NT2/D1 (cell line): ENCODE results near the gene GSAP.

Experiments
- DNase-seq: peaks from one replicate; pipeline ENCODE4 v3.0.0-alpha.2; 2011; ENCODE audit warnings: low read depth, low spot score
- H3K27me3 ChIP-seq: 2 replicates; pipeline ENCODE4 v1.6.0; 2011; ENCODE audit warnings: mild to moderate bottlenecking; ENCODE audit not compliant: insufficient read length, insufficient read depth
- H3K36me3 ChIP-seq: 2 replicates; pipeline ENCODE4 v1.6.1; 2011; ENCODE audit warnings: mild to moderate bottlenecking, low read length, mixed read lengths; ENCODE audit not compliant: insufficient read depth, insufficient read length
- H3K4me1 ChIP-seq: 2 replicates; pipeline ENCODE4 v1.5.1; 2011; ENCODE audit not compliant: insufficient read depth, insufficient read length
- H3K4me3 ChIP-seq: 2 replicates; pipeline ENCODE4 v1.5.1; 2011; ENCODE audit warnings: low read depth; ENCODE audit not compliant: insufficient read length
- H3K9ac ChIP-seq: 2 replicates; pipeline ENCODE4 v1.6.0; 2011; ENCODE audit warnings: low read depth; ENCODE audit not compliant: insufficient read length
- H3K9me3 ChIP-seq: 2 replicates; pipeline ENCODE4 v1.5.1; 2011; ENCODE audit warnings: mild to moderate bottlenecking, low read length; ENCODE audit not compliant: insufficient read depth
- SUZ12 ChIP-seq: IDR thresholded peaks from 2 replicates; pipeline ENCODE4 v1.6.1; 2011; ENCODE audit not compliant: insufficient read length, insufficient read depth; ENCODE audit errors: extremely low read depth
- YY1 ChIP-seq: IDR thresholded peaks from 2 replicates; pipeline ENCODE4 v1.6.1; 2011; ENCODE audit not compliant: insufficient read length, insufficient read depth
- ZNF274 ChIP-seq: IDR thresholded peaks from 2 replicates; pipeline ENCODE4 v1.6.1; 2011; ENCODE audit warnings: mild to moderate bottlenecking, low read depth, low read length

GSAP gene

GRCh38 chr7:77393261-77393660 is 22.9 kb downstream of the GSAP start:
- H3K9ac ChIP-seq: no peak overlapping the region
- peaks cover 7% of the 10 kb centered on the region; the same call in 1 of the 2 replicates for H3K9me3 ChIP-seq
- H3K4me3 ChIP-seq: no peak overlapping the region
- H3K4me1 ChIP-seq: no peaks in the 10 kb centered on the region
- TF ChIP-seq ZNF274: no peak
- no peak for TF ChIP-seq SUZ12
- no peak for TF ChIP-seq YY1
- no peaks in the 10 kb centered on the region for H3K27me3 ChIP-seq
- DNase-seq: no peak
- no peaks in the 10 kb centered on the region for H3K36me3 ChIP-seq

DNA sequence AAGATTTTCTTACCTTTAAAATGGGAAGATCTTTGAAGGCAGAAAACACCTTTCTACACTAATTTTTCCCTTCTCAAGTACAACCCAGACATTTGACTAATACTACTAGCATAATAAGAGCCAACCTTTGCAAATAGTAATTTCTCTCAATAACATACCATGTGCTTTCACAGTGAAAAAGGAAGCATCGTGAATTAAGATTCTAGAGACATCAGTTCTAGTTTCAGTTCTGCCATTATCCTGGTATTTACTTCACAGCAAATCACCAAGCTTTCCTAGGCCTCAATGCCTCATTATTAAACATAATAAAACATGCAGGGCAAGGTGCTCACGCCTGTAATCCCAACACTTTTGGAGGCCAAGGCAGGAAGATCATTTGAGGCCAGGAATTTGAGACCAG is 24.9 kb downstream of the GSAP start:
- H3K4me1 ChIP-seq: no peaks in the 10 kb centered on the region
- no peak overlapping the region for H3K9ac ChIP-seq
- H3K36me3 ChIP-seq: peaks cover 4% of the 10 kb centered on the region
- no peaks in the 10 kb centered on the region for H3K27me3 ChIP-seq
- TF ChIP-seq SUZ12 (no peak), YY1 (no peak), ZNF274 (no peak)
- peaks cover 5% of the 10 kb centered on the region; the same call in 1 of the 2 replicates for H3K9me3 ChIP-seq
- DNase-seq: no peak
- H3K4me3 ChIP-seq: no peak overlapping the region

- Histone ChIP-seq H3K4me3 (no peak overlapping the region), H3K4me1 (no peaks in the 10 kb centered on the region), H3K9me3 (no peaks in the 10 kb centered on the region), H3K27me3 (no peaks in the 10 kb centered on the region), H3K36me3 (peaks cover 4% of the 10 kb centered on the region), H3K9ac (no peak overlapping the region)
- DNase-seq: no peak
- TF ChIP-seq ZNF274: no peak
- TF ChIP-seq YY1: no peak
- TF ChIP-seq SUZ12: no peak
These were observed 28.0 kb downstream of the GSAP start for GRCh38 chr7:77388055-77388641.

DNA sequence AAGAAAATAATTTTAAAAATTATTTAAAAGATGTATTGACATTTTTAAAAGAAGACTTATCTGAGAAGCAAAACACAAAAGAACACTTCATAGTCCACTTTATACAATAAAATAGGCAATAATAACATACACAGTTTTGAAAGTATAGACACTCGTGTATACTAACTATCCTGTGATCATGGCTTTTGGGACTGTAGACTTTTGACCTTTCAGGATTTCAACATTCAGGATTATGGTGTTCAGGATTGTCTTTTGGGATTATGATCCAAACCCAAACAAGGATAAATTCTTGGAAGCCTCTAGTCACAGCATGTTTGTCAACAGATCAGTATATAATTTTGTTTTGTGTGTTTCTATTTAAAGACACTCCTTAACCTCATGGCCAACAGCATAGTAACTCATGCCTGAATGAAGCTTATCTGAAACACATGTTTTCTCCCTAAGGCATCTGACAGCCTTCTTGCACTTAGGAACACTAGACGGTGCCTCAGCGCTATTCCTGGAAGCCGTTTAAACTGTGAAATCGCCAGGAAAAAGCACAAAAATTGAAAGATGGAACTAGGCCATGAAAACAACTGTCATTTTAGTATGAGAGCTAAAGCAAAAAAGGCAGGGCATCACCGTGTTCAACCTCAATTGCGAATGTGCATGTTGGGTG is 29.9 kb downstream of the GSAP start:
- no peaks in the 10 kb centered on the region for H3K27me3 ChIP-seq
- H3K9me3 ChIP-seq: no peaks in the 10 kb centered on the region
- H3K4me3 ChIP-seq: no peak overlapping the region
- no peaks in the 10 kb centered on the region for H3K4me1 ChIP-seq
- peaks cover 4% of the 10 kb centered on the region for H3K36me3 ChIP-seq
- no peak for DNase-seq
- TF ChIP-seq ZNF274 (no peak), SUZ12 (no peak), YY1 (no peak)
- H3K9ac ChIP-seq: no peak overlapping the region

GRCh38 chr7:77383333-77383740 is 32.8 kb downstream of the GSAP start:
- H3K9ac ChIP-seq: no peak overlapping the region
- H3K4me3 ChIP-seq: no peak overlapping the region
- H3K9me3 ChIP-seq: no peaks in the 10 kb centered on the region
- H3K36me3 ChIP-seq: peaks cover 4% of the 10 kb centered on the region
- no peak for TF ChIP-seq SUZ12
- TF ChIP-seq ZNF274: no peak
- TF ChIP-seq YY1: no peak
- DNase-seq: peak; percentile 16
- H3K4me1 ChIP-seq: no peaks in the 10 kb centered on the region
- H3K27me3 ChIP-seq: no peaks in the 10 kb centered on the region

DNA sequence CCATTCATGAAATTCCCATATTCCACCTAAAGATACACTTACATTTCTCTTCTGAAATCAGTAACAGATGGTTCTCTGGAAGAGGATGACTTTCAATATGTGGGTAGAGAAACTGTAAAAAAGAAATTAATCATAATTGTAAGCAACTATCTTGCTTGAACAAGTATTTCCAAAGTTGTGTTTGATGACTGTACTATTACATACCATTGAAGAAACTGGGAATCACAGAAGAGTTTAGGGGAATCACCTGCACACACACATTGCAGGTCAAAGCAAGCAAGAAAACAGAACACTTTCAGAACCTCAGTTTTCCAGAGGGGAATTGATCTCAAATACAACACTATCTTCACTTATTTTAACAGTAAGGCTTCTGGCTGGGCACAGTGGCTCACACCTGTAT is 33.6 kb downstream of the GSAP start:
- Histone ChIP-seq H3K27me3 (no peaks in the 10 kb centered on the region), H3K9me3 (no peaks in the 10 kb centered on the region), H3K9ac (no peak overlapping the region), H3K4me3 (no peak overlapping the region), H3K36me3 (peaks cover 4% of the 10 kb centered on the region), H3K4me1 (no peaks in the 10 kb centered on the region)
- TF ChIP-seq YY1 (no peak), SUZ12 (no peak), ZNF274 (no peak)
- DNase-seq: no peak

- Histone ChIP-seq H3K4me3 (no peak overlapping the region), H3K27me3 (no peaks in the 10 kb centered on the region), H3K9me3 (no peaks in the 10 kb centered on the region), H3K9ac (no peak overlapping the region), H3K4me1 (no peaks in the 10 kb centered on the region), H3K36me3 (no peaks in the 10 kb centered on the region)
- DNase-seq: no peak
- no peak for TF ChIP-seq YY1
- no peak for TF ChIP-seq ZNF274
- no peak for TF ChIP-seq SUZ12
These were observed 37.6 kb downstream of the GSAP start for GRCh38 chr7:77378584-77378983.
